Fibroblast of skin of right quadriceps (primary cell): ENCODE data around the gene NUDCD3.
"Not testable (repeated sequence)": the region's sequence is repeated elsewhere in the genome, so short reads cannot be mapped to it uniquely, and the experiment has no call there.

Experiments used
- DNase-seq: peaks from one replicate; pipeline ENCODE4 v3.0.0-alpha.2; 2013

Gene NUDCD3

DNA sequence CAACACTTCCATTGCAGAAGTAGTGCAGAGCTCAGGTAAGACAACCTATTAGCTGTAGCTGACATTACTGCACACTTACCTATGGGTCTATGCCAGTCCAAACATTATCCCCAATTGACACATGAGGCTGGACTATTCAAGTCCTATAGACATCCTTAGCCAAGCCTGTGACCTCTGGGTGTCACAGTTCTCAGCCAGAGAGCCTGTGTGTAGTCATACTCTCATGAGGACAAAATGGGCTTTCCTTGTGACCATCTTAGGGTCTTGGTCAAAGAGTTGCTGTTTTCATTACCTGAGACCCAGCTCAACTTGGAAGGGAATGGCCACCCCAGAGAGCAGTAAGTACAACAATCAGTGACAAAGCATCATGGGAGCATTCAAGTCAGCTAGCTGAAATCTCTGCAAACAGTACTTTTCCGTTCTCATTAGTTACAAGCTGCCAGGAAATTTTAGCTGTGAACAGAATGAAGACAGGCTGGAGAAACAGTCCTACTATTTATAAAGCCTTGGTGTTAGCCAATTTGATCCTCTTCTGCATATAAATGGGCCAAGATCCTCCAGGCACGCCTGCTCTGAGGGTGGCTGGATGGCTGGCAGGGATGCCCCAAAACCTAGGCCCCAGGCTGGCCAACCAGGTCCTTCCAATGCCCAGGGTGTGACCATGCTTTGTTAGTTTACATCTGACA lies 44.3 kb downstream of the NUDCD3 start:
- DNase-seq, result no peak

DNA sequence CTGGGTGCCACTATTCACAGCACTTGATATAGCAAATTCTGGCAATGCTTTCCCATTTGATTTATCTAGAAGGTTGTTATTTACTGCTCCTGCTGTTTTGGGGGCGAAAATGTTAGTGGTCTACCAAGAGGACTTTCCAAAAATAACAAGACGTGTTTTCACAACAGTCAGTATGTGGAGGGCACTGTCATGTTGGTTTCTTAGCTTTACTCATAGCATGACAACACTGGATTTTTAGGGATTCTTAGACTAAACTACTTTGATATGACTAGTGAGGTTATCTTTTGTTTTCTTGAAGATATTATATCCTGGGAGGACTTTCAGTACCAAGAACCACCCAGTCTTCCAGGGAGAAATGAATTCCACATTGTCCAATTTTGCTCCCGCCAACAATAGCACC lies 49.4 kb downstream of the NUDCD3 start:
- DNase-seq, result no peak

DNA sequence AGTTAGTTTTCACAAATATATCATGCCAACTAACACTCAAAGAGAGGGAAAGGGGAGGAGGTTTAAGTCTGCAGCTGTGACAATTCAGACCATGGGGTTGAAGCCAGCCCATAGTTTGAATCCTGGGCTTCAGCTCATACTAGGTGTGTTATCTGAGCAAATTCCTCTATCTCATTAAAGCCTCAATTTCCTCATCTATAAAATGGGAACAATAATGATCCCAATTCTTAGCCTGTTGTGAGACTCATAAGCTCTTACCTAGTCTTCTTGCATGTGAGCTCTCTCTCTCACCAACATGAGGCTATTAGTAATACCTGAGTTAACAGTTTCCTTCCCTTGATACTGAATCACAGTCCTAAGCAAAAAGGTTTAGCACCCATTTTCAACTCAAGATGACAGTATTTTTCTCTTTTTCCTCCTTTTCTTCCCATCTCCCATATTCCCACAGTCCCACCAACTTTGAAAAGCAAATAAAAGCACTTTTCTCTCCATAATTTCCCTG lies 49.8 kb downstream of the NUDCD3 start:
- no peak for DNase-seq

DNA sequence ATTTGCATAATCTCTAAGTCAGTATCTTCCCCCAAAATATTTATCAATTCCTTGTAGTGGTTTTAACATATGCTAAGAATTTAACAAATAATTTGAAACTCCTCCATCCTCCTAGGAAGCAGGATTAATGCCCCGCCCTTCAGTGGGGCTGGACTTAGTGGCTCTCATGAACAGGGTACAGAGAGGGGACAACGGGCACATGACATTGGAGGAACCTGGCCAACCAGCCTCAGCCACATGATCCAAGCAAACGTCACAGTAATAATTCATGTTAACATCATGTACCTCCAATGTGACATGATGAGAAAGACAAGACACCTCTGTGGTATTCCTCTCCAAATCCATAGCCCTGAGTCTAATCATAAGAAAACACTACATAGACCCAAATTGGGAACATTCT lies 50.5 kb downstream of the NUDCD3 start:
- no peak for DNase-seq

DNA sequence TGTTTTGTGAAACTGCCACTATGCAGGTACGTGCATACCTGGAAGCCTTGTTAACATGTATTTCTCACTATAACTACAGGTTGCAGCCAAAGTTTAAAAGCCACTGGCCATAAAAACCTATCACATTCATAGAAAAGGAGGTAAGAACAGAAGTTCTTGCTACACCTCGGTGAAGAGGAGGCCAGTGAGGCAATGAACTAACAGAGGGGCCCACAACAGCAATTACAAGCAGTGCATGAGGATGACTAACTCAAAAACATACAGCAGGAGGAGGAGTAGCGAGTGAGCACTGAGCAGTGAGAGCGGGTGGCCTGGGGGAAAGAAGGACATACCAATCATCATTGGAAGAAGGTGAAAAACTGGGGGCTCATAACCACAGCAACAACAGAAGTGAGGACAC lies 51.6 kb downstream of the NUDCD3 start:
- DNase-seq, result no peak

DNA sequence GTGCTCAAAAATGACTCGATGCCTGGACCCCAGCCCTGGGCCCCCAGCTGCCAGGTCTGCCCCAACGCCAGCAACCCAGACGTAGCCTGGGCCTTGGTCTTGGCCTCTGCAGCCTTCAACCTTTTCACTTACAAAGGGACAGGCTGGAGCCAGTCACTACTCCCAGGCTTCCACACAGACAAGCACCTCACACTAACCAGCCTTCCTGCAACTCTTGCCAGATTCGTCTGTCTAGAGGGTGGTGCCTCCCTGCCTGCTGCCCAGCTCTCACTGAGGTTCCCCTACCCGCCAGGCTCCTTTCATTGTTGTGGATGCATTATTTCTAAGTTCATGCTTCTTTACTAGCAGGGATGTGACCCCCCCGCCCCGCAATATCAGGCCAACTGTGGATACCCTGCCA lies 56.3 kb downstream of the NUDCD3 start:
- DNase-seq, result no peak

DNA sequence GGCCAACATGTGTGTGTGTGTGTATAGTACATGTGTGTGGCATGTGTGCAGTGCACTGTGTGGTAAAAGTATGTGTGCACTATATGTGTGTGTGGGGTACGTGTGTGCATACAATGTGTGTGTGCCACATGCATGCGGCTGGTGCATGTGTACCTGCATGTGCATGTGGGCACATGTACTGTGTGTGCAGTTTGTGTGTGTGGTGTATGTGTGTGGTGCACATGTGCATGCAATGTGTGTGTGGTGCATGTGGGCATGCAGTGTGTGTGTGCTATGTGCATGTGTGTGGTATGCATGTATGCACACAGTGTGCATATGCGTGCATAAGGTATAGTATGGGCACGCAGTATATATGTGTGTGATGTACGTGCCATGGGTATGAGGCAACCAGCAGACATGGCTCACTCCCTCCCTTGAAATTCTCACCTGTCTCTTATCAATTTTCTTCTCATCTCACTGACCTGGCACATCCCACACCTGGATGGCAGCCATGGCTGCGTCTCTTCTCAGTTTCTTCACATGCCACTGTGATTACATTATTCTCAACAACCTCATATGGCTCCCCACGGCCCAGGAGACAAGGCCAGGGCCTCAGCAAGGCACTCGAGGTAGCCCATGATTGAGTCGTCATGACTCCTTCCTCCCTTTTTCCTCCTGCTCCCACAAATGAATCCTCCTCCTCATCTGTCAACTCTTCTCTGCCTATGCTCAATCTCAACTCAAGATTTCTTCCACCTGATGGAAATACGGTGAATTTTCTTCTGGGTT lies 57.0 kb downstream of the NUDCD3 start:
- no peak for DNase-seq

DNA sequence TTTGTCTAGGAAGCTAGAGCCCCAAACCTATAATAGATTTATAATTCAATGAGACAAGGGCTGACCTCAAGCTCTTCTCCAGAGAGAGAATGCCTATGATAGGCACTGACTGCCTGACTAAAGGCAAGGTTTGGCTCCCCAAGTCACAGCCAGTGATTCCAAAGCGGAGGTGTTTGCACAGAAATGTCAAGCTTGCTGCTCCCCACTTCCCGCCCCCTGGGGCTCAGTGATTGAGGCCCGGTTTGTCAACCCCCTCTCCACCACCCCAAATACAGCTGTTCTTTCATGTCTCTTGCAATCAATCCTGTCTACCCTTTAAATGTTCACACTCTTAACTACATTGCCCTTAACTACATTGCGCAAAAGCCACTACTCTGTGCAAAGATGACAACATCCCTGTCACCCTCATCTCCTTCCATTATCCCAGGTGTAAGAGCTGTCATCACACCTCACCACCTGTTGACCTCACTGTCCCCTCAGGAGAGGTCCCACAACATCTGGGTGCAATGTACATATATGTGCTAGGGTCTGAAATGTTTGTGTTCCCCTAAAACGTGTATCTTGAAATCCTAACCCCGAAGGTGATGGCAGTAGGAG lies 58.0 kb downstream of the NUDCD3 start:
- no peak for DNase-seq

DNA sequence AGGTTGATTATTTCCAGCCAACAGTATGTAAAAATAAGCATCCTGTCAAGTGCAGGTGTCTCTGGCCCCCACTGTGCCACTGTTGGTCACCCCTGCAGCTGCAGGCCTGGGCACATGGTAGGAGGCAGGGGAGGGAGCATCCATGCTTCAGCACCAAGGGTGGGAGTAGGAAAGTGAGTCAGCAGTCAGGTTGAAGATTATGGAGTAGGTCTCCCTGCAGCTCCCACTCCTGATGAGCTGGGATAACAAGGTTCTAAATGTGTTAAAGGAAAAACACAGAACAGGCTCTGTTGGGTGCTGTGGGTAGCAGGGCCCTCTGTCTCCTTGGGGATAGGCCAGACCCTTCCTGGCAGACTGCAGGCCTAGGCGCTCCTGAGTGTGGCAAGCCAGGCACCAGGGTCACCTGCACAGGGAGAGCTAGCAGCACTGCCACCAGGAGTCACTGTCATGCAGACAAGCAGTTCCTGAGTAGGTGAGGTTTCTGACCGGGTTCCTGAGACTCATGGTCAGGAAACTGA lies 59.3 kb downstream of the NUDCD3 start:
- DNase-seq, result no peak

DNA sequence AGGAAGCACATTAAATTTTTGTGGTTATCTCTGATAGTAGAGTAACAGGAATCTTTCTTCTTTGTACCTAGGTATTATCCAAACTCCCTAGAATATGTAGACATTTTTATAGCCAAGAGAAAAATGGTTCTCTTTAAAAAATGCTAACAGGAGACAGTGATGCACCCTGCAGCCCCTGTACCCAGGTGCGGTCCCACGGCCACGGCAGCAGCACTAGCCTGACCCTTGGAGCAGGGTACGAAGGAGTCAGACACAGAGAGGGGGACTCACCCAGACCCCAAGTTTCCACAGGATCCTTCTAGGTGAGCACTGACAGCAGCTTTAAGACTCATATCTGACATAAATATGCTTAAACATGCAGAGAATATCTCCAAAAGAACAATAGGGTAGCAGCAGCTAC lies 60.4 kb downstream of the NUDCD3 start:
- no peak for DNase-seq

DNA sequence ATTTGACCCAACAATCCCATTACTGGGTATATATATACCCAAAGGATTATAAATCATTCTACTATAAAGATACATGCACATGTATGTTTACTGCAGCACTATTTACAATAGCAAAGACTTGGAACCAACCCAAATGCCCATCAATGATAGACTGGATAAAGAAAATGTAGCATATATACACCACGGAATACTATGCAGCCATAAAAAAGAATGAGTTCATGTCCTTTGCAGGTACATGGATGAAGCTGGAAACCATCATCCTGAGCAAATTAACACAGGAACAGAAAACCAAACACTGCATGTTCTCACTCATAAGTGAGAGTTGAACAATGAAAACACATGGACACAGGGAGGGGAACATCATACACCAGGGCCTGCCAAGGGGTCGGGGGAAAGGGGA lies 65.7 kb downstream of the NUDCD3 start:
- not testable (repeated sequence) for DNase-seq

DNA sequence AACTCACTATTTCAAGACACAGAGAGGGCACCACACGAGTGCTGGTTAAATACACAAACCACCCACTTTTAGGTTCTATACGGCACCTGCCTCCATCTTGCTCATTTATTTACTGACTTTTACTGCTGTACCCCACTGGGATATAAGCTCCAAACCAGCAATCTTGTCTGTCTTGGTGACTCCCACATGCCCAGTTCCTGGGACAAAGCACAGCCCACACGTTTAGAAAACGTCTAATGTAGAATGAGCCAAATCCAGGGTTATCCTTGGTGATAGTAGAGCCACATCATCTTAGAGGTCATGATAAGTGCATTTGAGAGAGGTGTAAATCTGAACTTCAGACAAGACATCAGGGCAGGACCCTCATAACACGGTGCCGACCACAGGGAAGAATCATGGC lies 73.5 kb downstream of the NUDCD3 start:
- DNase-seq, result no peak

DNA sequence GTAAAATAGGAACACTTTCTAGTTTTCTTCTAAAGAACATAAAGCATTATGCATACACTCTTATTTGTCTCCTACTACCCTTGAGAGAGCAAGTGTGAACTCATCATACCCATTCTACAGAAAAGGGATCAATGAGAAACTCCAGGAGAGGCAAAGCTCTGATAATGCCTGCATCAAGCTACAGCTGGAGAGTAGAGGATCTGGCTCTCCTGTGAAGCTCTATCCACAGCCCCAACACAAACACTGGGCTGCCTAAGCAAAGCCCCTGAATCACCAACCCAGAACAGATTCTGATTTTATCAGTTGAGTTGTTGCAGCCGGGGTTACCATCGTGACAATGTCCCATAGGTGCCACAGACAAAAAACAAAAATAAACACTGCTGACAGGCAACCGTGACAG lies 74.9 kb downstream of the NUDCD3 start:
- no peak for DNase-seq

DNA sequence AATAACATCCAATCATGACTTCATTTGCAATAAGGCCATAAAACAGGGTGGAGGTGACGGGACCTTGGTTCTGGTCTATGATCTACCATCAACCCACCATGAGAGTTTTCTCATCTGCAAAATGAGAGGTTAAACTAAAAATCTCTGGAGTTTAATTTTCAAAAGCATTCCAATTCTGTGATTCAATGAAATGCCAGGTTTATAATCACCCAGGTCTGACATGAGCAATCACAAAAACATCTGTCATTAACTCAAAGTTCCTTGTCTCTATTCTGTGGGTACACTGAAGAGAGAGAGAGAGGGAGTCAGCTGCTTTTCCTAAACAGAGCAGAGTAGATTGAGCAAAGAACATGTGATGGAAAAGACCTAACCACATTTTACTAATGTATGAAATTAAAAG lies 75.4 kb downstream of the NUDCD3 start:
- peak; percentile 45 for DNase-seq

DNA sequence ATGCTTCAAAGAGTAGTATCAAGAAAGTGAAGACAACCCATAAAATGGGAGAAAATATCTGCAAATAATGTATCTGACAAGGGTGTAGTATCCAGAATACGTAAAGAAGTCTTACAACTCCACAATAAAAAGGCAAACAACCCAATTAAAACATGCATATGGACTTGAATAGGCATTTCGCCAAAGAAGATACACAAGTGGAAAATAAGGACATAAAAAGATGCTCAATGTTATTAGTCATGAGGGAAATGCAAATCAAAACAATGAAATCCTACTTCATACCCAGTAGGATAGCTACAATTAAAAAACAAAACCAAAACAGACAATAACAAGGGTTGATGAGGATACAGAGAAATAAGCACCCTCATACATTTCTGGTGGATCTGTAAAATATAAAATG lies 79.2 kb downstream of the NUDCD3 start:
- no peak for DNase-seq

DNA sequence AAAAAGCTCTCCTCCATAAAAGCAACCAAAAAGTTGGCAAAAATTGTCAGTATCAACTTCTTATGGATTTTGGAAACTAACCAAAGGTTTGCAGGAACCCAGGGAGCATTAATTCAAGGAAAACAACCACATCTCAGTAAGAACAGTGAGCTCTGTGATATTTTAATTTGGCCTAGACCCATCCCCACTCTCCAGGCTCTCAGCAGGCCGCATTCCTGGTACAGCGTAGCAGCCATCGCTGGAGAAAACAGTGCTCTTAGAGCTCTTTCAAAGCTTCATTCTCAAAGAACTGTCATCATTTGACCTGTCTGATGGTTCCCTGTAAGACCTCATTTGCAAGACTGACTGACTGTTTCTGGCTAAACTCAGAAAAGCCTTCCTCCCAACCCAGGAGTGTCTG lies 81.9 kb downstream of the NUDCD3 start:
- DNase-seq, result no peak

DNA sequence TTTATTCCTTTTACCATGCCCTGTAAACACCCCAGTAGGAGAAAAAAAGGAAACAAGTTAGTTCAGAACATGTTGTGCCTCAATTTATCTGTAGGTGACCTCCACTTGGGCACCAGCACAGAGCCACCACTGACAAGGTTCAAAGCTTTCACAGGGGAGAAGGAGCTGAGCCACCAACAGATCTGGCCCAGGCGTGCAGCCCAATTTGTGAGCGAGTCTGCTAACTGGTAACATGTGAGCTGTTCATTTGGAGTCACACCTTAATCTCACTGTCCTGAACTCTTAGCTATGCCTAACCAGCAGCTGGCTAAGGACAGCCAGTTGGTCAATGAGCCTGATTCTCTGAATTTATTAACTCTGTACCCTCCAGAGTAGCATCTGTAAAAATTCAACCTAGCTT lies 86.7 kb downstream of the NUDCD3 start:
- no peak for DNase-seq

DNA sequence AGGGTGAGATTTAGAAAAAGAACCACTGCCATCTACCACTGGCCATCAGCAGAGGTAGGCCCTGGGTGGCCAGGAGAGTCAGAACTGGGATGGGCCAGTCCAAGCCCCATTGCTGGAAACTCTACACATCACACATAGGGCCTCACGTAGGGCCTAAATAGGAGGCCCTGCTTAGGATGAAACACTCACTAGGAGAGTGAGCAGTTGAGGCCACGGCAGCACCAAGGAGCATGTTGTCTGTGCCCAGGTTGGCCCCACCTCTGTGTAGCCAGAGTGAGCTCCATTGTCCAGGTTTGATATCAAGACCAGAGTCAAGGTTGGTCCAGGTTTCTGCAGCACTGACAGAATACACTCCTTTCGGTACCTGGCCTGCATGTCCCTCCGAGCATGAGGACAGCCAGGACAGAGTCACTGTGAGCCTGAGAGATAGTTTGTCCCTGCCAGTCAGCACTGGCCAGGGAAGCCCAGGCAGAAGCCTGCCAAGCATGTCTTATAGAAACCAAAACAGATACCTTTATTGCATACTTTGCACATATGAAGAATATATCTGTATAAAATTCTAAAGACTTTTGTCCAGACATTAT lies 87.2 kb downstream of the NUDCD3 start:
- DNase-seq, result no peak

DNA sequence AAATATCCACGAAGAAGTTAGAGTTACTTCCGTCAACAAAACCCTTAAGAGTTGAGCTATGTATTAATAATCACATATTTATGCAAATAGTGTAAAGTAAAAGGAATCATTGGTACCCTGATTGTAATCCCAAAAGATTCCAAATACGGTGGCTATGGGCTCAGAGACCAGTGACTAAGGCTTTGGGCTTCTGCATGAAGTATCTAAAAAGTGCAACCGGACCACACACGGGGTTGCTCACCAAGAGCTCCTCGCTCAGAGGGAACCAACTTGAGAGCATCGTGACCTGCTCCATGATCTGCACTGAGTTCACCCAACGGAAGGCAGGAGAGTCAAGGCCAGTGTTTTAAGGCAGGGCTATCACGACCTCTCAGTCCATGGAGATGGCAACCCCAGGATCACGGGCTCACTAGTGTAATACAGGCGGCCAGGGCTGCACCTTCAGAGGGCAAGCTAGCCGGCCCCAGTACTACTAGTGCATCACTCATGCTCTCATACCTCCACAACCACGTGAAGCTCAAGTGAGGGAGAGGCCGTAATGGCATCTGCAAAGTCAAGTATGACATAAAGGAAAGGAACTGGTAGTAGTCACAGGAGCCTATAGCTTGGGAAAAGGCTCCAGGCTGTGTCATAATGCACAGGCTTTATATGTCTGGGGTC lies 87.9 kb downstream of the NUDCD3 start:
- no peak for DNase-seq

DNA sequence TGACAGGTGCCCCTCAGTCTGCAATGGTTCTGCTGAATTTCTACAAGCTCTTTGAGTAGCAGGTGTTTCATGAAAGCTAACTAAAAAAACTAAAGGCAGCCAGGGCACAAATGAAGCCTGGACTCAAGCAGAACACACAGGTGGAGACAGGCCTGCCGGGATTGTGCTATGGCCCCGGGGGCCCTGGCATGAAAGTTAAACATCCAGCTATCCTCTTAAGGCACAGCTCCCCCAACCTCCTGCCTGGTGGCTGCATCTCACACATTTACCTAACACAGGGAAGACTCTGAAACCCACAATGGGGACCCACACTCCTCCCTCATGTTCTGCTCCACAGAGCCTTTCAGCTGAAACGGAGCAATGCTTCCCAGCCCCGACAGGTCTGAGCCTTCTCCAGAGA lies 88.8 kb downstream of the NUDCD3 start:
- no peak for DNase-seq

DNA sequence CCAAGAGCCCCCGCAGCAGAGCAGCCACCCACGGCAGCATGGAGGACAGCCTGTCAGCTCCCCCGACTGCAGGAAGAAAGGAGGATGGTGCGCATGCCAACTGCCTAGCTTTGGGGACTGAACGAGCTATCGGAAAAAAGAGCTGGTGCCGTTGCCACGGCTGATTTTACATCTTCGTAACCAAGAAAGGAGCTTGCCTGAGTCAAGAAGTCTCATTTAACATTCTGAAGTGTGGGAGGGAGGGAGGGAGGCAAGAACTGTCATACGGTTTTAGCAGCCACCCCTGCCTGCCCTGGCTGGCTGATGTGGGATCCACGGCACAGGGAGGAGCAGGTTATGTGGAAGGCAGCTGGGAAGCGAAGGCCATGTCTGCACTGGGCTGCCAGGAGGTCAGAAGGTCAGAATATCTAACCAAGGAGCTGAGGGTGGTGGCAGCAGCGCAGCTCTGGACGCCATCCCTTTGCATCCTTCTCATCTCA lies 90.4 kb downstream of the NUDCD3 start:
- no peak for DNase-seq

DNA sequence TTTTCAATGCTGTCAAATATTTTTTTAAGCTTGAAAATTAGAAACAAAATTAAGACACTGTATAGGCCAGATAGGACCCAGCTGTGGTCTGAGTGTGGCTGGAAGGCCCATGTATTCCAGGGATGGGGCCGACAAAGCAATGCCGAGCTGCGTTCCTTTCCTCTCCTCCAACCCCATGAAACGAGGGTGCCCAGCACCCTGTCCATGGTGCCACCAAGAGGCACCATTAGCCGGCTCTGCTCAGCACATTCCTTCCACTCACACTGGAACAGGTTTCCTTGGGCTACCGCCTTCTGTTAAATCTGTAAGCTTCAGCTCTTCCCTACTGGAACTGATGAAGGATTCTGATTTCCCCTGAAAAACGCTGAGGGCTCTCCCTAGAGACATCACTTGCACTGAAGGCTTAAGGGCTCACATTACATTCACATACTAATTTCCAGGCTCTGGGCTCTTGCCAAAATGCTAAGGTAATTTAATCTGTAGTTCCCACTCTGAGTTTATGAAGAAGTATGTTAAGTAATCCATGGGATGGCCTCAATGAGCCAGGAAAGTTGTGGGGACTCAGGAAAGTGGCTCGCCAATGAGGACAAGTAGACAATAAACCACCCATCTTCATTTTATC lies 91.4 kb downstream of the NUDCD3 start:
- DNase-seq, result peak; percentile 77
